Gastrocnemius medialis (tissue), 4 donors: ENCODE measurements around the gene CBLIF. TPM values are rescaled to one million over a fixed set of nuclear protein-coding genes. Genes with fewer than 3 reads are reported as not detected.

Source experiments
- ATAC-seq, 2 donors: fragments of 150-250 bp; one replicate each; pipeline ENCODE4 v1.9.1; 2016
- DNase-seq, 2 donors: peaks; one replicate each; pipeline ENCODE4 v3.0.0-alpha.2; 2019
- H3K27ac ChIP-seq, 4 donors: fragments of 200-600 bp; sonication (generic); 1 replicate in 1 of 4; 2 replicates in 3 of 4; pipeline ENCODE4 v1.5.1; 2016 to 2018; ENCODE audit warnings: mild to moderate bottlenecking in 2 of 4, moderate library complexity in 1 of 4
- H3K27me3 ChIP-seq, 3 donors: fragments of 200-600 bp; sonication (generic) in 2 of 3; 1 replicate in 1 of 3; 2 replicates in 2 of 3; pipeline versions ENCODE4 v1.5.1 to v1.6.0; 2016 to 2019; ENCODE audit warnings: mild to moderate bottlenecking in 1 of 3, moderate library complexity in 1 of 3
- H3K36me3 ChIP-seq, 2 donors: fragments of 200-600 bp; sonication (generic) in 1 of 2; one replicate each; pipeline ENCODE4 v1.5.1; 2017 to 2018
- H3K4me1 ChIP-seq, 2 donors: fragments of 200-600 bp; sonication (generic) in 1 of 2; one replicate each; pipeline ENCODE4 v1.5.1; 2016 to 2017; ENCODE audit warnings: mild to moderate bottlenecking in 2 of 2
- H3K4me3 ChIP-seq, 4 donors: fragments of 200-600 bp; sonication (generic) in 3 of 4; 1 replicate in 1 of 4; 2 replicates in 3 of 4; pipeline ENCODE4 v1.5.1; 2016 to 2019; ENCODE audit warnings: mild to moderate bottlenecking in 2 of 4
- H3K9me3 ChIP-seq, 3 donors: fragments of 200-600 bp; sonication (generic) in 2 of 3; 1 replicate in 1 of 3; 2 replicates in 2 of 3; pipeline ENCODE4 v1.5.1; 2016 to 2019
- CTCF ChIP-seq, 5 experiments: fragments of 450-650 bp in 3 of 5; fragments of 200-600 bp in 2 of 5; sonication (generic) in 2 of 5; IDR thresholded peaks in 4 of 5; conservative IDR thresholded peaks in 1 of 5; 1 replicate in 4 of 5; 2 replicates in 1 of 5; pipeline ENCODE4 v1.5.1; 2016 to 2019; ENCODE audit warnings: antibody characterized with exemption in 5 of 5, mild to moderate bottlenecking in 3 of 5, moderate library complexity in 3 of 5
- POLR2A ChIP-seq, 2 donors: fragments of 450-650 bp; IDR thresholded peaks; one replicate each; pipeline ENCODE4 v1.6.1; 2017; ENCODE audit warnings: antibody characterized with exemption in 2 of 2, mild to moderate bottlenecking in 2 of 2, moderate library complexity in 2 of 2
- in situ Hi-C, 4 donors: fragments of 200-750 bp; cut with MboI; loops; one replicate each; pipeline versions ENCODE4 v1.15.0 to v1.8.0; 2017; ENCODE audit warnings: low sequenced_read_pairs in 4 of 4
- intact Hi-C: fragments of 100-400 bp; cut with DNase I; formaldehyde crosslinking; loops from one replicate; pipeline ENCODE4 v1.15.1; 2023; ENCODE audit warnings: low total_unique reads
- total RNA-seq, 4 donors: library from RNA; depleted of rRNA; stranded (reverse); fragments of >200 nt; gene quantifications; one replicate each; pipeline versions ENCODE4 v1.1.0 to v1.2.3, GENCODE V29; 2016

Gene CBLIF
- total RNA-seq, 4 donors from 2014 or later: not detected

- in situ Hi-C loops: no loop called here
These were observed 34.3 kb upstream of the CBLIF start for GRCh38 chr11:59879567-59879966.

GRCh38 chr11:59878575-59878974, 33.3 kb upstream of the CBLIF start, which contains the start of gene OOSP3:
Gene OOSP3, plus strand, starts transcription at chr11:59878782. Its CDS starts 27 bp downstream, at chr11:59878809.
- intact Hi-C loops: no loop called here
- no peak for TF ChIP-seq POLR2A (IDR thresholded peaks at IDR 0.05)
- no peak for TF ChIP-seq CTCF (IDR thresholded peaks at IDR 0.05 in 4 of 5, conservative IDR thresholded peaks at IDR 0.05 in 1 of 5)
- Histone ChIP-seq H3K9me3 (no peaks in the 10 kb centered on the region), H3K36me3 (no peaks in the 10 kb centered on the region), H3K4me3 (no peak within 1 kb of the TSS), H3K4me1 (no peaks in the 10 kb centered on the region), H3K27me3 (no peaks in the 10 kb centered on the region), H3K27ac (no peak within 1 kb of the TSS)
- in situ Hi-C loops: no loop called here
- ATAC-seq: no peak
- no peak for DNase-seq

More at GRCh38 chr11:59879567-59879966, 34.3 kb upstream of the CBLIF start:
- intact Hi-C loops: no loop called here
- DNase-seq (no peak), ATAC-seq (no peak)
- Histone ChIP-seq H3K27me3 (no peaks in the 10 kb centered on the region), H3K9me3 (no peaks in the 10 kb centered on the region), H3K27ac (no peak overlapping the region), H3K36me3 (no peaks in the 10 kb centered on the region), H3K4me1 (no peaks in the 10 kb centered on the region), H3K4me3 (no peak overlapping the region)
- TF ChIP-seq CTCF (IDR thresholded peaks at IDR 0.05 in 4 of 5, conservative IDR thresholded peaks at IDR 0.05 in 1 of 5): no peak
- no peak for TF ChIP-seq POLR2A (IDR thresholded peaks at IDR 0.05)

DNA sequence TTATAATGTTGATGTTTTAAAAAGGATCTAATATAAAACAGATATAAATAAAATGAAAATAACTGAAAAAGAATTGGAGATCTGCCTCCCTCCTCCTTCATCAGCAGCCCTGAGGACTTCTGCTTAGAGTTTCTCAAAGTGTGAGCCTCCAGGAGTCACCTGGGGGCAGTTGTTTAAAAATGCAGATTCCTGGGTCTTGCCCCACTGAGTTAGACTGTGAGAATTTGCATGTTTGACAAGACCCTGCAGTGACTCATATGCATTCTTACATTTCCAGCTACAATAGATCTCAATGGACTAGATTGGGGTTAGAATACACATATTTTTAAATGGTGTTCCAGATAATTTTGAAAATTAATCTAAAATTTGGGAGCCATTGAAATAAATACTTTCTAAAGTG, 32.5 kb upstream of the CBLIF start:
- H3K9me3 ChIP-seq: no peaks in the 10 kb centered on the region
- H3K4me3 ChIP-seq: no peak overlapping the region
- intact Hi-C loops: no loop called here
- no peak overlapping the region for H3K27ac ChIP-seq
- DNase-seq: no peak
- no peaks in the 10 kb centered on the region for H3K4me1 ChIP-seq
- in situ Hi-C loops: no loop called here
- no peak for ATAC-seq
- H3K27me3 ChIP-seq: no peaks in the 10 kb centered on the region
- H3K36me3 ChIP-seq: no peaks in the 10 kb centered on the region
- TF ChIP-seq CTCF (IDR thresholded peaks at IDR 0.05 in 4 of 5, conservative IDR thresholded peaks at IDR 0.05 in 1 of 5) (no peak), POLR2A (IDR thresholded peaks at IDR 0.05) (no peak)

GRCh38 chr11:59877325-59877724, 32.0 kb upstream of the CBLIF start:
- in situ Hi-C loops (no loop called here), intact Hi-C loops (no loop called here)
- TF ChIP-seq POLR2A (IDR thresholded peaks at IDR 0.05): no peak
- TF ChIP-seq CTCF (IDR thresholded peaks at IDR 0.05 in 4 of 5, conservative IDR thresholded peaks at IDR 0.05 in 1 of 5): no peak
- Histone ChIP-seq H3K4me1 (no peaks in the 10 kb centered on the region), H3K4me3 (no peak overlapping the region), H3K9me3 (no peaks in the 10 kb centered on the region), H3K36me3 (no peaks in the 10 kb centered on the region), H3K27me3 (no peaks in the 10 kb centered on the region), H3K27ac (no peak overlapping the region)
- no peak for DNase-seq
- ATAC-seq: no peak

DNA sequence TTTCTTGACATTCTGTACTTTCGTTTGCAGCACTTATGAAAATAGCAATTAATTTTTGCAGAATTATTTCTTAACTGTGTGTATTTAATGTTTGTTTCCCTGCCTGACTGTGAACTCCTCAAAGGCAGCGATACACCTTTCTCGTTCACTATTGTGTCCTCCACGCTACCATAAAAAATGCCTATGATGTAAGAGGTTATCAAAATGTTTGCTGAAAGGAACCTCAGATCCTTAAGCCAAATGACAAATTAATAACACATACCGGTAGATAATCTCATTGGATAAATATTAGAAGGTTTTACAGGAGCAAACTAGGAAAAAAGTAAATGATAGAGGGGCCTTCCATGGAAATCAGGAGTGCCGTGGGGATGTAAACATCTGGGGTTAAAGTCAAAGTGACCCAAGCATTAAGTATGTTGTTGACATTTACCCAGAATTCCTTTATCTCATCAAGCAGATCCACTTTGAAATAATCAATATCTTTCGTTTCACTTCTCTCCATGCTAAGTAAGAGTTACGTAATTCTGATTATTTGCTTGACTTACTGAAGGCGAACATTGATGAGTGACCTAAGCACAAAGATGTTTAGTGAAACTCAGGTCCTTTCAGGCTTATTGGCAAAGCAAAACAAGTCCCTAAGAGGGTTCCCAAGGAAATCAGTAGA, 30.7 kb upstream of the CBLIF start:
- in situ Hi-C loops: no loop called here
- no peaks in the 10 kb centered on the region for H3K36me3 ChIP-seq
- TF ChIP-seq CTCF (IDR thresholded peaks at IDR 0.05 in 4 of 5, conservative IDR thresholded peaks at IDR 0.05 in 1 of 5): no peak
- H3K4me1 ChIP-seq: no peaks in the 10 kb centered on the region
- no peaks in the 10 kb centered on the region for H3K9me3 ChIP-seq
- H3K4me3 ChIP-seq: no peak overlapping the region
- H3K27me3 ChIP-seq: no peaks in the 10 kb centered on the region
- ATAC-seq (no peak), DNase-seq (no peak)
- no peak overlapping the region for H3K27ac ChIP-seq
- intact Hi-C loops: no loop called here
